HL-60/S4 treated with phorbol 12-myristate 13-acetate at 8.2 ng/mL for 4 days and 3 days (cell line): Measurements from ENCODE around the gene YAF2.

Experiments used
- in situ Hi-C: fragments of 300-500 bp; cut with MboI; formaldehyde crosslinking; loops from 2 replicates; pipeline ENCODE4 v1.15.0; 2022; ENCODE audit warnings: low sequenced_read_pairs

The YAF2 gene

GRCh38 chr12:42118136-42118879 is 119.7 kb downstream of the YAF2 start:
- in situ Hi-C loops: no loop called here

GRCh38 chr12:42109031-42109430 is 129.0 kb downstream of the YAF2 start:
- in situ Hi-C loops: no loop called here
